HG03196 (cell line): ENCODE measurements around the gene RXRA.

Source experiments
- ATAC-seq: cut with Tn5 transposase; IDR thresholded peaks from one replicate; pipeline ENCODE4 v1.9.1; 2021; ENCODE audit not compliant: unreplicated experiment

Gene RXRA

DNA sequence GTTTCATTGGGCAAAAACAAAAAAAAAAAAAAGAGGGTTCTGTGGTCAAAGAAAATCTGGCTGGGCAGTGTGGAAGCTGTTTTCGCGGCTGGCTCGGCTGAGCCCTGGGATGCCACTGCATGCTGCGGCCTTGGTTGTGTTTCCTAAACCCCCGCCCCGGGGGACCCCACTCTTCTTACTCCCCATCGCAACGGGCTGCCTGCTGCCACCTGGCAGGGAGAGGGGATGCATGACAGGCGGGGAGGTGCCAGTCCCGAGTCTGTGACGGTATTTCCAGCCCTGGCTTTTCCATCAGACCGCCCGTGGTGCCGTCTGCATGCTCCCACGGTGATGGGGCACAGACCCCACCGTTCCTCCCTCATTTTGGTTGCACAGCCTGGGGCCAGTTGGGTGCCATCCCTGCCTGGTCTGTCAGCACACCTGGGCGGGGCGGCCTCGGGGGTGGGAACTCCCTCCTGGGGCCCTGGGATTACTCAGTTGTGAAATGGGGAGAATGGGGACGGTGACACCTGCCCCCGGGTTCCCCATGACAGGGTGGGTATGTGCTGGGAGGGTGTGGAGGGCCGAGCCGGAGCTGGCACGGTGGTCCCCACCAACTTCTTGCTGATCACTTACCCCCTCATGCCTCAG is 101.0 kb downstream of the RXRA start:
- no peak for ATAC-seq

DNA sequence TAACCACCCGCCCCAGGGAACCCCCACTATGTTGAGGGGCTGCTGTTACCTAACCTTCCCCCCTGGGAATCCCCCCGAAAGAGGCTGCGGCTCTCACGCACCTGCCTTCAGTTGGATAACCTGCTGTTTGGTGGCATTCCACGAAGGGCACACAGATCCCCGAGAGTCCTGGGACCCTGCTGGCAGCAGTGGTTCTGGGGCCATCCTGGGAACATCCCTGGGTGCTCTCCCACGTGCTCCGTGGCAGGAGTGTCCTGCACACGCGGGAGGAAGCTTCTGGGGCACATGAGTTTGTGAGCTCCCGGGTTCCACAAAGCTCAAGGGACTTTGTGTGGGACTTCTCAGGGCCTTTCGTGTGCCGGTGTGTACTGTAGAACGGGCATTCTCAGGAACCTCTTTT is 102.3 kb downstream of the RXRA start:
- no peak for ATAC-seq

- no peak for ATAC-seq
Observed at GRCh38 chr9:134429007-134429406, 102.8 kb downstream of the RXRA start.

DNA sequence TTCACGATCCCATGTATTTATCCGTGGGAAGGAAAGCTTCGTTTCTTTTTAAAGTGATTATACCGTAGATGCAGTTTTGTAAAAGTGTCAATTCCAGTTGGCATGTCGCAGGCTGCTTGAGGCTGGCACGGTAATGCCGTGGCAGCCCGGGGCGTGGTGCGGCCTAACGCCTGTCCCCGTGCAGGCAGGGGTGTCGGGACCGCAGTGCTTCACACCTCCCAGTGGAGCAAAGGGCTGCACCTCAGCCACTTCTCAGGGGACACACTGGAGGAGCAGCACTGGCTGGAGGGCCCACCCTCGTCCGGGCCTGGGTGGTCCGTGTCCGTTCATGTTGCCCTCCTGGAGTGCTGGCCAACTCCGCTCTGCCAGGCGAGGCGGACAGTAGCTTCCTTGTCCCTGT is 103.2 kb downstream of the RXRA start:
- no peak for ATAC-seq

DNA sequence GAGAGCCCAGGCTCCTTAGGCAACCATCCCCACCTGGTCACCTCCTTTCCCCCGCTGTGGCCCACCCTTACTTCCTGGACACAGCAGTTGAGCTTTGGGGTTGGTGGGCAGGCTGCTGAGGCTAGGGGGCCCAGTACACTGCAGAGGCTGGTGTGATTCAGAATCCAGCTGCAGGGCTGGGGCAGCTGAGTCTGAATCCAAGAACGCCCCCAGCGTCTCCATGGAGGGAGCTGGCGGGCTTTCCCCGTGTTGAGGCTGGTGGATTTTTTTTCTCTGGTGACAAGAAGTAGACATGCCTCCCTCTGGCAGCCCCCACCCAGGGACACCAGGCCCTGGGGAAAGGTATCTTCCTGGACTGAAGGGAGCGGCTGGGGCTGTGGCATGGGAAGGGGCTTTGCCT is 104.8 kb downstream of the RXRA start:
- ATAC-seq: no peak

DNA sequence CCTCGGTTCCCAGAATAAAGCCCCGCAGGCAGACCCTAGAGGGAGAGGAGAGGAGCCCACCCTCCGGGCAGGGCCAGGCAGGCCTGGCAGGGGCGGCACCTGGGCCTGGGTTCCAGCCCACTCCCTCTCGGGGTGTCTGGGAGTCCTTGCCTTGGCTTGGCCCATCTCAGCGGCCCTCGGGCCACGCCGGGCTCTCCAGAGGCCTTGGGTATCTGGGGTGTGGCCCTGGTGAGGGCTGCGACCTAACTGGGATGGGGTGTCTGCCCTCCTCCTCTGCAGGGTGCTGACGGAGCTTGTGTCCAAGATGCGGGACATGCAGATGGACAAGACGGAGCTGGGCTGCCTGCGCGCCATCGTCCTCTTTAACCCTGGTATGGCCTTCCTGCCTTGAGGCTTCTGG is 105.4 kb downstream of the RXRA start:
- no peak for ATAC-seq

DNA sequence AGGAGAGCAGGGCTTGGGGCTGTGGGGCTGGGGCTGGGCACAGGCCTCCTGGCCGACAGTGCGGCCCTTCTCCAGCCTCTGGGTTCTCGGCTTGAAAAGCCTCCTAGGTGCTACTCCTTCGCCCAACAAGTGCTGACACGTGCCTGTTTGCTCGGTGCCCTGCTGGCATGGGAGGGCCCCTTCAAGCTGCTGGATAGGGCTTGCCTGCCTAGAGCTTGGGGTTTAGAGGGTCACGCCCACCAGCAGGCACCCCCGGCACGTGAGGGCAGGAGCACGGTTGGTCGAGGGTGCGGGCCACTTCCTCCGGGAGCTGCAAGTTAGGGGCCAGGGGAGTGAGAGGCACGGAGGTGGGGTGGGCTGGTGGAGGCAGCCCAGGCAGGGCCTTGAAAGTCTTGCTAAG is 106.2 kb downstream of the RXRA start:
- no peak for ATAC-seq

- ATAC-seq: no peak
Observed at GRCh38 chr9:134433101-134433500, 106.8 kb downstream of the RXRA start.

GRCh38 chr9:134433909-134434882 is 107.9 kb downstream of the RXRA start:
- no peak for ATAC-seq

GRCh38 chr9:134434894-134435506 is 108.7 kb downstream of the RXRA start:
- ATAC-seq: no peak

- ATAC-seq: no peak
Observed at GRCh38 chr9:134435550-134436378, 109.5 kb downstream of the RXRA start.

GRCh38 chr9:134436379-134436762 is 110.1 kb downstream of the RXRA start:
- no peak for ATAC-seq

DNA sequence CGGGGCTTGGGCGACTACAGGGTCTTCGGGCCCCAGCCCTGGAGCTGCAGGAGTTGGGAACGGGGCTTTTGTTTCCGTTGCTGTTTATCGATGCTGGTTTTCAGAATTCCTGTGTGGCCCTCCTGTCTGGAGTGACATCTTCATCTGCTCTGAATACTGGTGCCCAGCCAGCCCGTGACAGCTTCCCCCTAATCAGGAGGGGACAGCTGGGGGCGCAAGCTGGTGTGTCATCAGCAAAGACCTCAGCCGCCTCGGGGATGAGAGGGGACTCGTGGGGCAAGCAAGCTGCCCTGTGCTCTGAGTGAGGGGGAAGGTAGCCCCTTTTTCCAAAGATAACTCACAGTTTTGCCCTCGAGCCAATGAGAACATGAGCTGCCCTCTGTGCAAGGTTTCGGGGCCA is 110.7 kb downstream of the RXRA start:
- ATAC-seq: no peak

- ATAC-seq: no peak
Observed at GRCh38 chr9:134437403-134438194, 111.3 kb downstream of the RXRA start.

- ATAC-seq: no peak
Observed at GRCh38 chr9:134438195-134438788, 112.0 kb downstream of the RXRA start.

DNA sequence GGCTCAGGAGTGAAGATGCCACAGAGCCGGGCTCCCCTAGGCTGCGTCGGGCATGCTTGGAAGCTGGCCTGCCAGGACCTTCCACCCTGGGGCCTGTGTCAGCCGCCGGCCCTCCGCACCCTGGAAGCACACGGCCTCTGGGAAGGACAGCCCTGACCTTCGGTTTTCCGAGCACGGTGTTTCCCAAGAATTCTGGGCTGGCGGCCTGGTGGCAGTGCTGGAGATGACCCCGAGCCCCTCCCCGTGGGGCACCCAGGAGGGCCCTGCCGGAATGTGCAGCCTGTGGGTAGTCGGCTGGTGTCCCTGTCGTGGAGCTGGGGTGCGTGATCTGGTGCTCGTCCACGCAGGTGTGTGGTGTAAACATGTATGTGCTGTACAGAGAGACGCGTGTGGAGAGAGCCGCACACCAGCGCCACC is 113.1 kb downstream of the RXRA start:
- ATAC-seq: no peak

GRCh38 chr9:134440636-134441226 is 114.5 kb downstream of the RXRA start:
- no peak for ATAC-seq

- ATAC-seq: no peak
Observed at GRCh38 chr9:134441227-134442084, 115.2 kb downstream of the RXRA start.

DNA sequence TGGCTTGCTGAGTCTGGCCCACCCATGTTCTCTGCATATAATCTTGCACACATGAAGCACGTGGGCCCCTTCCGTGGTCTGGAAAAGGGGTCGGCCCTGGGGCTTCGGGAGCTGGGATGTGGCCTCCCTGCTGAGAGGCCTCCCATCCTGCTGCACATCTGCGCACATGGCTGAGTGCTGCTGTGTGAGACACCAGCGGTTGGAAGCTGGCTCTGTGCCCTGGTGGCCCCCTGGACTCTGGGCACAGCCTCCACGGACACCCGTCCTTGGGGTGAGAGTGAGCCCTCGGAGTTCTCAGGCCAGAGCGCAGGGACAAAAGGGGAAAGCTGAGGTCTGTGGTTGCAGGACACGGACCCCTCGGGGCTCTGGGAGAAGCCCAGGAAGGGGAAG is 115.8 kb downstream of the RXRA start:
- no peak for ATAC-seq
